OCI-LY7 (cell line): ENCODE measurements around the gene ATP5F1C. TPM values are rescaled to one million over a fixed set of nuclear protein-coding genes. Genes with fewer than 3 reads are reported as not detected.

Experiments used
- BruUV-seq: library from RNA; stranded (reverse); fragments of 400-500 nt; replicated peaks from 2 replicates; lab custom pipeline; 2021; lab: Mats Ljungman, UMichigan
- CTCF ChIA-PET: fragments of 300-600 bp; sonication (Branson Sonifier 250); formaldehyde crosslinking; loops from one replicate; lab custom pipeline; 2022; ENCODE audit warnings: antibody characterized with exemption; ENCODE audit not compliant: unreplicated experiment; lab: Charles Lee
- POLR2A ChIA-PET: fragments of 300-600 bp; sonication (Branson Sonifier 250); formaldehyde crosslinking; loops from one replicate; lab custom pipeline; 2022; ENCODE audit warnings: antibody characterized with exemption; lab: Charles Lee
- DNase-seq: peaks from one replicate; pipeline ENCODE4 v3.0.0-alpha.2; 2015; ENCODE audit warnings: low spot score
- H2AFZ ChIP-seq: fragments of 200-600 bp; sonication (generic), shearing (Covaris generic); 2 replicates; pipeline ENCODE4 v1.6.1; 2014; ENCODE audit warnings: mild to moderate bottlenecking, antibody characterized with exemption, low read length, moderate library complexity
- H3K27ac ChIP-seq: fragments of 200-600 bp; sonication (generic); 2 replicates; pipeline ENCODE4 v1.5.1; 2014; ENCODE audit warnings: mixed run types, low read depth, mild to moderate bottlenecking, moderate library complexity, low read length, inconsistent platforms; ENCODE audit not compliant: poor library complexity, severe bottlenecking
- H3K36me3 ChIP-seq: fragments of 200-600 bp; sonication (generic); 2 replicates; pipeline ENCODE4 v1.6.1; 2014; ENCODE audit warnings: mild to moderate bottlenecking, antibody characterized with exemption, low read length, moderate library complexity, mixed read lengths; ENCODE audit not compliant: insufficient read depth
- H3K4me1 ChIP-seq: fragments of 200-600 bp; sonication (generic); 2 replicates; pipeline ENCODE4 v1.5.1; 2014; ENCODE audit warnings: mild to moderate bottlenecking, low read length; ENCODE audit not compliant: insufficient read depth, poor library complexity, severe bottlenecking
- H3K4me2 ChIP-seq: fragments of 200-600 bp; sonication (generic); 2 replicates; pipeline ENCODE4 v1.6.1; 2014; ENCODE audit warnings: mild to moderate bottlenecking, low read length
- H3K4me3 ChIP-seq: fragments of 200-600 bp; sonication (generic); 2 replicates; pipeline ENCODE4 v1.5.1; 2014; ENCODE audit warnings: mild to moderate bottlenecking, low read depth, low read length; ENCODE audit not compliant: poor library complexity, severe bottlenecking
- H3K79me2 ChIP-seq: fragments of 200-600 bp; sonication (generic); 2 replicates; pipeline ENCODE4 v1.6.1; 2016; ENCODE audit warnings: low read depth, mild to moderate bottlenecking, low read length, moderate library complexity, mixed read lengths; ENCODE audit not compliant: insufficient read depth
- H3K9me2 ChIP-seq: fragments of 200-600 bp; sonication (generic); 2 replicates; pipeline ENCODE4 v1.6.1; 2016; ENCODE audit warnings: mild to moderate bottlenecking, low read length, mixed read lengths; ENCODE audit not compliant: insufficient read depth
- H3K9me3 ChIP-seq: fragments of 200-600 bp; sonication (generic); 2 replicates; pipeline ENCODE4 v1.6.1; 2014; ENCODE audit warnings: mild to moderate bottlenecking, mixed run types, low read length, mixed read lengths
- H4K20me1 ChIP-seq: fragments of 200-600 bp; sonication (generic); 2 replicates; pipeline ENCODE4 v1.6.1; 2014; ENCODE audit warnings: mild to moderate bottlenecking, antibody characterized with exemption, low read length, moderate library complexity, mixed read lengths; ENCODE audit not compliant: insufficient read depth
- EZH2phosphoT487 ChIP-seq: fragments of 200-600 bp; sonication (generic); IDR thresholded peaks from 2 replicates; pipeline ENCODE4 v1.6.1; 2018; ENCODE audit warnings: low read depth, borderline replicate concordance, mild to moderate bottlenecking, mixed run types, antibody characterized with exemption, low read length, moderate library complexity, mixed read lengths
- intact Hi-C: fragments of 100-400 bp; cut with micrococcal nuclease; formaldehyde crosslinking; loops from one replicate; pipeline ENCODE4 v1.10.0; 2022; ENCODE audit not compliant: unreplicated experiment
- total RNA-seq, 2 experiments: library from RNA; depleted of rRNA in 1 of 2; stranded (reverse); fragments of >200 nt in 1 of 2; shearing (Covaris generic) in 1 of 2; gene quantifications; 2 replicates each; pipeline ENCODE4 v1.2.3, GENCODE V29; 2014 to 2022
- TF ChIP-seq, protein P1 (sequence below): fragments of 200-600 bp; sonication (generic); conservative IDR thresholded peaks from 2 replicates; pipeline ENCODE4 v1.5.1; 2014; ENCODE audit warnings: mild to moderate bottlenecking, antibody characterized with exemption, low read length, moderate library complexity, mixed read lengths

Gene ATP5F1C
- total RNA-seq, 2 experiments from 2014 or later = 242 to 283 TPM

DNA sequence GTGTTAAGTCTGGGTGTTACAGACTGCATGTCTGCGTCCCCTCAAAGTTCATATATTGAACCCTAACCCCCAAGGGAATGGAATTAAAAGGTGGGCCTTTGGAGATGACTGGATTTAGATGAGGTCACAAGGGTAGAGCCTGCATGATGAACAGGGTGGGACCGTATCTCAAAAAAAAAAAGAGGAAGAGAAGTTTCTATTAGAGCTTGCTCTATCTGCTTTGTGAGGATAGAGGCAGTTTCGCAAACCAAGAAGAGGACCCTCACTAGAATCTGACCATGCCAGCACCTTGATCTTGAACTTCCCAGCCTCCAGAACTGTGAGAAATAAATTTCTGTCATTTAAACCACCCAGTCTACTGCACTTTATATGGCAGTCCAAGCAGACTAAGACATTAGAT is 1.5 kb upstream of the ATP5F1C start:
- intact Hi-C loops = no loop called here
- ChIA-PET POLR2A (no interaction called here), CTCF (interaction anchor here (2.5 kb wide), 1 partner anchor 32 kb away, joined by 11 read pairs; the partner anchor contains the start of gene TAF3)
- peaks cover 41% of the 10 kb centered on the region for H3K36me3 ChIP-seq
- peak overlapping the region; percentile 77 for H3K4me2 ChIP-seq
- H3K4me3 ChIP-seq = peak overlapping the region; percentile 79
- TF ChIP-seq, protein P1, sequence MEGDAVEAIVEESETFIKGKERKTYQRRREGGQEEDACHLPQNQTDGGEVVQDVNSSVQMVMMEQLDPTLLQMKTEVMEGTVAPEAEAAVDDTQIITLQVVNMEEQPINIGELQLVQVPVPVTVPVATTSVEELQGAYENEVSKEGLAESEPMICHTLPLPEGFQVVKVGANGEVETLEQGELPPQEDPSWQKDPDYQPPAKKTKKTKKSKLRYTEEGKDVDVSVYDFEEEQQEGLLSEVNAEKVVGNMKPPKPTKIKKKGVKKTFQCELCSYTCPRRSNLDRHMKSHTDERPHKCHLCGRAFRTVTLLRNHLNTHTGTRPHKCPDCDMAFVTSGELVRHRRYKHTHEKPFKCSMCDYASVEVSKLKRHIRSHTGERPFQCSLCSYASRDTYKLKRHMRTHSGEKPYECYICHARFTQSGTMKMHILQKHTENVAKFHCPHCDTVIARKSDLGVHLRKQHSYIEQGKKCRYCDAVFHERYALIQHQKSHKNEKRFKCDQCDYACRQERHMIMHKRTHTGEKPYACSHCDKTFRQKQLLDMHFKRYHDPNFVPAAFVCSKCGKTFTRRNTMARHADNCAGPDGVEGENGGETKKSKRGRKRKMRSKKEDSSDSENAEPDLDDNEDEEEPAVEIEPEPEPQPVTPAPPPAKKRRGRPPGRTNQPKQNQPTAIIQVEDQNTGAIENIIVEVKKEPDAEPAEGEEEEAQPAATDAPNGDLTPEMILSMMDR = no peak
- TF ChIP-seq EZH2phosphoT487 = no peak
- H3K4me1 ChIP-seq = peaks cover 20% of the 10 kb centered on the region
- peaks cover 27% of the 10 kb centered on the region; the same call in 1 of the 2 replicates for H4K20me1 ChIP-seq
- H2AFZ ChIP-seq = no peak overlapping the region
- H3K79me2 ChIP-seq = peaks cover 91% of the 10 kb centered on the region
- no peak overlapping the region for H3K27ac ChIP-seq
- H3K9me3 ChIP-seq = no peaks in the 10 kb centered on the region
- no TSS peak for BruUV-seq
- H3K9me2 ChIP-seq = no peaks in the 10 kb centered on the region
- DNase-seq = no peak

DNA sequence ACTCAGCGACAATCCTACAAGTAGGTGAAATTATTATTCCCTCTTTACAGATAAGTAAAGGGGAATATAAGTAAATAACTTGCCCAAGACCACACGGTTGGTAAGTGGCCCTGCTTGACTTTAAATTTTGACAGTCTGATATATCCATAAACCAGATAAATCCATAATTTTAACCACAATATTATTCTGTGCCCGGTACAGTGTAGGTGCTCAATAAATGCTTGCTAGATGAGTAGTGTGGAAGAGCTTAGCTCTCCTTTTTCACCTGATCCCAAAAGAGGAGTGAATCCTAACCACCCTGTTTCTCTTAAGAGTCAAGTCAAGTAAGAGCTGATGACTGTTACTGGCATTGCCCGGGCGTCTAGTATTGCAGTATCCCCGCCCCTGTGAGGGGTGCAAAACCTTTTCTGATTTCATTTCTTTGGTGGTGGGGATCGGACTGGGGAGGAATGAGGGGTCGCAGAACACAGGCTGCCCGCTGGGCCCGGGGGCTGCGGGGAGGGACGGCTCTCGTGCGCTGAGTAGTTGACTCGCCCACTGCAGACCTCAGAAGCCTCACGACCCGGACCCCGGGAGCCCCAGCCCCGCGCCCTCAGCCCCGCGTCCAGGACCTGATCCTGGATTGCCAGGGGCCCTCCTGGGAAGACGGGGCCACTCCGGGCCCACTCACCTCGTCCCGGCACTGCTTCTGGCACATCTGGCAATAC is 674 bp upstream of the ATP5F1C start:
- POLR2A ChIA-PET = interaction anchor here (0.9 to 2.8 kb wide), 5 partner anchors 12 to 398 kb away, joined by 3 to 39 read pairs (median 4); partner anchors contain the start of gene TAF3
- peaks cover 44% of the 10 kb centered on the region for H3K36me3 ChIP-seq
- peaks cover 20% of the 10 kb centered on the region for H3K4me1 ChIP-seq
- peak overlapping the region; percentile 45 for H2AFZ ChIP-seq
- CTCF ChIA-PET = interaction anchor here (1.2 to 2.5 kb wide), 3 partner anchors 11 to 32 kb away, joined by 3 to 11 read pairs (median 4); partner anchors contain the start of gene TAF3
- peak overlapping the region; percentile 77 for H3K4me2 ChIP-seq
- BruUV-seq = TSS peak; percentile 76
- TF ChIP-seq EZH2phosphoT487 = no peak
- TF ChIP-seq, protein P1 = no peak
- DNase-seq = peak; percentile 18
- intact Hi-C loops = no loop called here
- H4K20me1 ChIP-seq = peaks cover 36% of the 10 kb centered on the region; the same call in 1 of the 2 replicates
- no peaks in the 10 kb centered on the region for H3K9me3 ChIP-seq
- peak overlapping the region; percentile 79 for H3K4me3 ChIP-seq
- no peaks in the 10 kb centered on the region for H3K9me2 ChIP-seq
- H3K79me2 ChIP-seq = peaks cover 96% of the 10 kb centered on the region
- no peak overlapping the region for H3K27ac ChIP-seq
